Myocyte (in vitro differentiated cells): Measurements from ENCODE around the gene FAM20B. TPM values are rescaled to one million over a fixed set of nuclear protein-coding genes. Genes with fewer than 3 reads are reported as not detected.
"Not testable (repeated sequence)": the region's sequence is repeated elsewhere in the genome, so short reads cannot be mapped to it uniquely, and the experiment has no call there.

Experiments used
- DNase-seq: peaks from one replicate; pipeline ENCODE4 v3.0.0-alpha.2; 2012; ENCODE audit warnings: low read depth
- polyA plus RNA-seq: library from polyadenylated mRNA; unstranded; fragments of >200 nt; gene quantifications from one replicate; pipeline ENCODE4 v1.2.1, GENCODE V29; 2012; ENCODE audit warnings: missing spikeins
- total RNA-seq: library from RNA; depleted of rRNA; stranded (reverse); fragments of >200 nt; gene quantifications from 2 replicates; pipeline ENCODE4 v1.2.3, GENCODE V29; 2014

Gene FAM20B
- 55.3 and 56.6 TPM in 2 replicates for total RNA-seq
- polyA plus RNA-seq: 23.9 TPM

GRCh38 chr1:179025125-179025974, at the start of gene FAM20B:
Gene FAM20B, plus strand, starts transcription at chr1:179025894. Its CDS starts 17,954 bp downstream, at chr1:179043848.
- DNase-seq: peak; percentile 94

- peak; percentile 79 for DNase-seq
Measured at GRCh38 chr1:178976541-178976940, 49.2 kb upstream of the FAM20B start.

GRCh38 chr1:178986204-178986603, 39.5 kb upstream of the FAM20B start:
- DNase-seq: no peak

GRCh38 chr1:178988198-178988597, 37.5 kb upstream of the FAM20B start:
- not testable (repeated sequence) for DNase-seq

DNA sequence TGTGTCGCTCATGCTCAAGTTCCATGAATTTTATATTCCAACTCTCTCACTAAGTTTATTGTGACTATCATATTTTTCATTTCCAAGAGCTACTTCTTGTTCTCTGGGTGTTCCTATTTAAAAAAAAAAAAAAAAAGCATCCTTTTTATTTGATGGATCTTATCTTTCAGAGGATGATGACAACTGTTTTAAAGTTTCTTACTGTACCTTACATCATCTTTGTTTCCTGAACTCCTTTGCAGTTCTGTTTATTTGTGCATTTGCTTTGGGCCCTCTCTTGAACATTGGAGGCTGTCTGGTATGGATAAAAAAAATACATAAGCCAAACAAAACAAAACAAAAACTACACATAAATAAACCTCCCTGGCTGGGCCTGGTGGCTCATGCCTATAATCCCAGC, 32.1 kb upstream of the FAM20B start:
- no peak for DNase-seq

- DNase-seq: no peak
Measured at GRCh38 chr1:178997428-178997827, 28.3 kb upstream of the FAM20B start.

DNA sequence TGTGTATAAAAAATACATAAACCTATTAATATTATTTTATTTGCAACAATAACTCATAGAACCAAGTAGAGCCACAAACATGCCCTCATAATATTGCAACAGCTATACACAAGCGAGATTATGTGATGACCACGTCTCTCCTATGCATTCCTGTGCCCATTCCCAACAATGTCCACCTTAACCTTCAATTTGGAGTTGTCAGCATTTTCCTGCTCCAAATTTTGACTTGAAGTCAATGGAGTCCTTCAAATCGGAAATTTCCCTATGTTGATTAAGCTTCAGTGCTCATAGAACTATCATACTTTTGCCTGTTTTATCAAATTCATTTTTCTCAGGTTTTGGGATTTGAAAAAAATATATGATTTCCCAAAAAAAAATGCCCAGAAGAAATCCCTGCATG, 27.4 kb upstream of the FAM20B start:
- DNase-seq: no peak

- no peak for DNase-seq
Measured at GRCh38 chr1:178999061-178999460, 26.6 kb upstream of the FAM20B start.

DNA sequence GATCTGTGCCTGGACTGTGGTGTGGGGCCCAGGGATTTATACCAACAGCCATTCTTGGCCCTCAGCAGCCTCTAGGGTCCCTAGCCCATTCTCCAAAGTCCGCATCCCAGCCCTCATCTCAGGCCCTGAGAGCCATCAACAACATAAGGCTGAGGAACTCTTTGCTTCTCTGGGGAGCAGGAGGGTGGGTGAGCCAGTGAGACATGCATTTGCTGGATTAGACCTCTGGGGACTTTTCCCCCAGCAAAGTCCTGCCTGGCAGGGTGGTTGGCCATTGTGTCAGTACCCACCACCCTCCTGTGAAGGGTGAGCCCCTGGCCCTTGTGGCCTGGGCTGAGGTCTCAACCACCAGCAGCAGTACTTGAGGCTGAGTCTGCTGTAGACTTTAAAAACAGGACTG, 24.2 kb upstream of the FAM20B start:
- DNase-seq: no peak

- not testable (repeated sequence) for DNase-seq
Measured at GRCh38 chr1:179002064-179002463, 23.6 kb upstream of the FAM20B start.

DNA sequence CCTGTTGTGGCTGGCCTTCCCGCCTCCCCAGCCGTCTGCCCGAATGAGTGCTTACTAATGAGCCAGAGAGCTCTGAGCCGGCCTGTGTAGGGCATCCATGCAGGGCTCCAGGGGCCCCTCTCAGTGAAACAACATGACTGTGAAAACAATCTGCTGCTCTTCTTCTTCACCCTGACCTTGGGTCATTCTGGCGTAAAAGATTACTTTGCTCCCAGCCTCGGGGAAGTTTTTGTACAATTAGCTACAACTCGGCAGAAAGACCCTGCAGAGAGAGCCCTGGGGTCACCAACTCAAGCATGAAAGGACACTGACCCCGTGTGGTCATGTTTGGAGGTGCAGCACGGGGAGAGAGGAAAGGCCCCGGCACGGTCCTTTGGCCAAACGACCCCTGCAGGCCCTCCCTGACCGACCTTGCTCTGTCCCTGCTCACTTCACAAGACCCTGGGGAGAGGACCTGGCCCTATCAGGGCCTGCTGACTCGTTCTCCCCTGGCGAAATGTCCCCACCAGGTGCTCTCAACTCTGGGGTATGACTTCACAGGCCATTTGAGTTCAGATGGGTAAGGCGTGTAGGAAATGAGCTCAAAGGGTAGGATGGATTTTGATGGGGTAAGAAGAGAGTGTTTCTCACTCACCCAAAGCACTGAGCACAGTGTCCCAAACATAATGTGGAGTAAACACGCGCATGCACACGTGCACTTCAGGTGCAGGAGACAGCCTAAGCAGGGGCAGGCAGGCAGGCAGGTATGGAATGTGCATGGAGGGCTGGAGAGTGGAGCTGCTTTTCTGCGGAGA, 22.9 kb upstream of the FAM20B start:
- peak; percentile 80 for DNase-seq

GRCh38 chr1:179003512-179004066, 22.1 kb upstream of the FAM20B start:
- no peak for DNase-seq

DNA sequence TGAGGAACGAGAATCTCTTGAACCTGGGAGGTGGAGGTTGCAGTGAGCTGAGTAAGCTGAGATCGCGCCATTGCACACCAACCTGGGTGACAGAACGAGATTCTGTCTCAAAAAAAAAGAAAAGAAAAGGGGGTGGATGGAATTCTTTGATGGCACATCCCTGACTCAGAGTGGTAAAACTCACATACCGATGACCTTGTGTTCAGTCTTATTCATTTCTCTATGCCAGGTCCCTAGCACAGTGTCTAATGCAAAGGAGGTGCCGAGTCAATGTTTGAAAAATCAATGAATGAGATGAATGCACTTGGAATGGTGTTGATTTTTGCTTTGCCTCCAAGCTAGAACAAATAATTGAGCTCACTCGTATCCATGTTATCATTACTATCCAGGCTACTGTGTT, 18.5 kb upstream of the FAM20B start:
- no peak for DNase-seq

GRCh38 chr1:179010671-179011070, 15.0 kb upstream of the FAM20B start:
- DNase-seq: no peak

GRCh38 chr1:179012038-179012437, 13.7 kb upstream of the FAM20B start:
- DNase-seq: peak; percentile 26

DNA sequence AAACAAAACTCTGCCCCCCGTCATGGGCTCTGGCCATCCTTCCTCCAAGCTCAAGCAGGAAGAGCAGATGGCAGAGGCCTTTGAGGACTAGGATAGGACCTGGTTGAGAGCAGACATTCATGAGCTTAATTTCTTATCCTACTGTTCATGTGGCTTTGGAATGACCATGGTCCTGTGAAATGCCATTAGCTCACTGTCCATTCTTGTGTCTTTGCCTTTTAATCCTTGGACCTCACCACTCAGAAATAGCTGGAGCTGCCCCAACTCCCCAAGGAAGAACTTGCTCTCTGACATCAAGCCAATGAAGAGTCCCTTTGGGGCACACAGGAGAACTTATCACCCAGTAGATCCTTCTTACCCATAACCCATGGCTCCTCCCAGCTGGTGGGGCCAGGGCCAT, 11.6 kb upstream of the FAM20B start:
- DNase-seq: peak; percentile 64

- no peak for DNase-seq
Measured at GRCh38 chr1:179015396-179015795, 10.3 kb upstream of the FAM20B start.

- peak; percentile 99 for DNase-seq
Measured at GRCh38 chr1:179016706-179017382, 8.8 kb upstream of the FAM20B start.

DNA sequence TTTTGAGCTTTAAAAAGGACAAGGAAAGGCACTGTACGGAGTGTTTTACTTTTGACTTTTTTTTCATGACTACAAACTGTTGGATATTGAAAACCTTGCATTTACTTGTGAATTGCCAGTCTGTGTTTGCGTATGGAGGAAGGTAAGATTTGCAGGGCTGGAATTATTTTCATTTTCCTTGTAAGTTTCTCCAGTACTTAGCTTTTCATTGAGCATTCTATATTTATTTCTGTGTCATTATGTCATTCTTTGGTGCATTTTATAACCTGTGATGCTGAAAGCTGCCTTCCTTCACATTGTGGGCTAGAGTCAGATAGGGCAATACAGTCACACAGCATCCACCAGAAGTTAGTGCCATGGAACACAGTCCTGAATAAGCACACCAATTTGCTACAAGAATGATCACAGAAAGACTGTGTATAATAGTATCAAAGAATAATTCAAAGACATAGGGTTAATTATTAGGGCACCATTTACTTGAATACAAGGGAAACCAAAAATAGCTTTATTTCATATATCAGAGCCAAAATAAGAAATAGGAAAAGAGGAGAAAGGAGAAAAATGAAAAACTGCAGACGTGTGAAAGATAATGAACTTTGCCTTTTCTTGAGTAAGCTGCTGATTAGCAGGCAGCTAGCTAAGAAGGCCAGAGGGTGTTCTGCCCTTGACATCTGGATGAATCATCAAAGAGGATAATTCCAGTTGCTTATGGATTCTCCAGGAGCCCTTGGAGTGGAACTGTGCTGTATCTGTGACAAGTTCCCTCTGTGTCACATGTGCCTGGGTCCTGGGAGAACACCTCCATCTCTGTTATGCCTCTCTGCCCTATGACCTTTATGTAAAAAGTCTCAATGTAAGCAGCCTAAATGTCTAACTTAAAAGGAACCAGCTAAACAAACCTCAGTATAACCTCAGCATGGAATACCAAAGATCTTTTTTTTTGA, 8.0 kb upstream of the FAM20B start:
- DNase-seq: peak; percentile 34

GRCh38 chr1:179021873-179022272, 3.8 kb upstream of the FAM20B start:
- peak; percentile 64 for DNase-seq
